Endothelial cell (in vitro differentiated cells): ENCODE results near the gene KRTAP4-1. TPM values are rescaled to one million over a fixed set of nuclear protein-coding genes. Genes with fewer than 3 reads are reported as not detected.
"Not testable (repeated sequence)": the region's sequence is repeated elsewhere in the genome, so short reads cannot be mapped to it uniquely, and the experiment has no call there.

Source experiments
- DNase-seq: peaks from one replicate; pipeline ENCODE4 v3.0.0; 2021; ENCODE audit warnings: low spot score
- H3K27ac Mint-ChIP-seq: one replicate; pipeline ENCODE4 v1.8.0; 2021; ENCODE audit warnings: mixed read lengths, inconsistent platforms; ENCODE audit not compliant: unreplicated experiment
- H3K27me3 Mint-ChIP-seq: one replicate; pipeline ENCODE4 v1.8.0; 2021; ENCODE audit warnings: mild to moderate bottlenecking, moderate library complexity, mixed read lengths, inconsistent platforms; ENCODE audit not compliant: unreplicated experiment
- H3K36me3 Mint-ChIP-seq: one replicate; pipeline ENCODE4 v1.8.0; 2021; ENCODE audit warnings: mild to moderate bottlenecking, low read depth, mixed read lengths, inconsistent platforms; ENCODE audit not compliant: unreplicated experiment
- H3K4me1 Mint-ChIP-seq: one replicate; pipeline ENCODE4 v1.8.0; 2021; ENCODE audit warnings: mild to moderate bottlenecking, mixed read lengths, inconsistent platforms; ENCODE audit not compliant: unreplicated experiment
- H3K4me3 Mint-ChIP-seq: one replicate; pipeline ENCODE4 v1.8.0; 2021; ENCODE audit warnings: mild to moderate bottlenecking, mixed read lengths, inconsistent platforms; ENCODE audit not compliant: unreplicated experiment
- H3K9me3 Mint-ChIP-seq: one replicate; pipeline ENCODE4 v1.8.0; 2021; ENCODE audit warnings: mixed read lengths, inconsistent platforms; ENCODE audit not compliant: unreplicated experiment
- CTCF ChIP-seq: fragments of 200-600 bp; sonication (generic); IDR thresholded peaks from one replicate; pipeline ENCODE4 v1.5.0; 2021; ENCODE audit warnings: antibody characterized with exemption; ENCODE audit not compliant: unreplicated experiment
- long read RNA-seq: library from polyadenylated mRNA; unstranded; transcript quantifications from one replicate; pipeline ENCODE4 v2.0.0, GENCODE V29; 2020; ENCODE audit not compliant: unreplicated experiment
- total RNA-seq: library from RNA; stranded (reverse); fragmentation: NEBNext Ultra II Directional; extraction: Animal tissue kit (Norgen Biotek cat#: 25700); gene quantifications from one replicate; pipeline ENCODE4 v1.2.1, GENCODE V29; 2021; ENCODE audit not compliant: unreplicated experiment

The KRTAP4-1 gene
- total RNA-seq, result not detected
- long read RNA-seq, result 0 reads

- Mint-ChIP-seq H3K27me3 (peaks cover 1% of the 10 kb centered on the region), H3K27ac (no peak within 1 kb of the TSS), H3K36me3 (no peaks in the 10 kb centered on the region), H3K4me3 (no peak within 1 kb of the TSS), H3K4me1 (no peaks in the 10 kb centered on the region), H3K9me3 (no peaks in the 10 kb centered on the region)
- TF ChIP-seq CTCF, result no peak
- DNase-seq, result no peak
These were observed at the start of gene KRTAP4-1 for GRCh38 chr17:41184480-41184961. Gene KRTAP4-1 (minus strand): TSS chr17:41184911. CDS start chr17:41184854, 57 bp downstream.

DNA sequence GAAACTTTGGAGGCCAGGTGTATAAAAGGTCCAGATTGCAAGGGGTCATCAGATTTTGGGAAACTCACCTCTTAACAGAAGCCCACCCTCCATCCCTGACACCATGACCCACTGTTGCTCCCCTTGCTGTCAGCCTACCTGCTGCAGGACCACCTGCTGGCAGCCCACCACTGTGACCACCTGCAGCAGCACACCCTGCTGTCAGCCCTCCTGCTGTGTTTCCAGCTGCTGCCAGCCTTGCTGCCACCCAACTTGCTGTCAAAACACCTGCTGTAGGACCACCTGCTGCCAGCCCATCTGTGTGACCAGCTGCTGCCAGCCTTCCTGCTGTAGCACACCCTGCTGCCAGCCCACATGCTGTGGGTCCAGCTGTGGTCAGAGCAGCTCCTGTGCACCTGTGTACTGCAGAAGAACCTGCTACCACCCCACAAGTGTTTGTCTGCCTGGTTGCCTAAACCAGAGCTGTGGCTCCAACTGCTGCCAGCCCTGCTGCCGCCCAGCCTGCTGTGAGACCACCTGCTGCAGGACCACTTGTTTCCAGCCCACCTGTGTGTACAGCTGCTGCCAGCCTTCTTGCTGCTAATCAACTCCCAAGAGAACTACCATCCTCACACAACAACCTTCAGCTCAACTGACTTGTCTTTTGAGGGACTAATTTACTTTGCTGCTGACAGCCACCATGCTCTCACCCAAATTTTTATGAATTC, 47.8 kb upstream of the KRTAP4-1 start, which contains the start of gene KRTAP9-3:
Gene KRTAP9-3 (plus strand): TSS at position 51 of the 707 bp plus-strand sequence. CDS start 53 bp downstream, at position 104.
- H3K4me1 Mint-ChIP-seq, H3K4me3 Mint-ChIP-seq, H3K36me3 Mint-ChIP-seq, DNase-seq, H3K9me3 Mint-ChIP-seq, H3K27ac Mint-ChIP-seq, H3K27me3 Mint-ChIP-seq: not testable (repeated sequence)

DNA sequence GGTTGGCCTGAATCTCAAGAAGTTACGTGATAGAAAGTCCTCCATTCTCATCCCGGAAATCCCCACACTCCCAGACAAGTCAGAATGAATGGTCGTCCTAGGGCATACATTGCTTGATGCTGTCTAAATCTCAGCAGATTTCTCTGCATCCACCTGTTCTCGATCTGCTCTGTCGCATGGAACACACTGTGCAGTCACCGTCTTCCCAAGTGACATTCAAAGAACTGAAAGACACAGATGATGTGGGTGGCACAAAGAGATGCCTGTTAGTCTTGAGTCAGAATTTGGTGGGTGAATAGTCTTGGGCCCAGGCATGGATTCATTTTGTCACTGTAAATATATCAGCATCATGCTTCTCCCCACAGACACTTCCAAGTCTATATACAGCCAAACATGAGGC, 47.0 kb upstream of the KRTAP4-1 start:
- peaks cover 3% of the 10 kb centered on the region for H3K27me3 Mint-ChIP-seq
- TF ChIP-seq CTCF, result no peak
- H3K4me1 Mint-ChIP-seq, result peaks cover 4% of the 10 kb centered on the region
- no peaks in the 10 kb centered on the region for H3K9me3 Mint-ChIP-seq
- H3K27ac Mint-ChIP-seq, result no peak overlapping the region
- no peak overlapping the region for H3K4me3 Mint-ChIP-seq
- DNase-seq, result no peak
- H3K36me3 Mint-ChIP-seq, result no peaks in the 10 kb centered on the region

DNA sequence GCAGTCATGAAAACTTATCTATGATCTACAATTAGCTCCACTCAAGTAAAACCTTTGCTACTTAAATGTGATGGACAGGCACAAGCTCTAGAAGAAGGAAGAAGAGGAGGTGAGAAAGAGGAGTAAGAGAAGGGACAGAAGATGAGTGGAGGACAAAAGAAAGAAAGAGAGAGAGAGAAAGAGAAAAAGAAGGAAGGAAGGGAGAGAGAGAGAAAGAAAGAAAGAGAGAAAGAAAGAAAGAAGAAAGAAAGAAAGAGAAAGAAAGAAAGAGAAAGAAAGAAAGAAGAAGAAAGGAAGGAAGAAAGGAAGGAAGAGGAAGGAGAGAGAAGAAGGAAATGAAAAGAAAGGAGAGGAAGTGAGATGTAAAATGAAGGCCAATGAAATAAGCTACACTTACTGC, 45.4 kb upstream of the KRTAP4-1 start:
- no peak for DNase-seq
- Mint-ChIP-seq H3K9me3 (no peaks in the 10 kb centered on the region), H3K4me3 (no peak overlapping the region), H3K27ac (no peak overlapping the region), H3K27me3 (peaks cover 3% of the 10 kb centered on the region), H3K4me1 (peaks cover 4% of the 10 kb centered on the region), H3K36me3 (no peaks in the 10 kb centered on the region)
- no peak for TF ChIP-seq CTCF

GRCh38 chr17:41226598-41227095, 41.9 kb upstream of the KRTAP4-1 start, which contains the start of gene KRTAP9-2:
Gene KRTAP9-2 (plus strand): TSS chr17:41226648. CDS start chr17:41226655, 7 bp downstream.
- not testable (repeated sequence) for H3K36me3 Mint-ChIP-seq, H3K27ac Mint-ChIP-seq, DNase-seq, H3K4me3 Mint-ChIP-seq, H3K27me3 Mint-ChIP-seq, H3K4me1 Mint-ChIP-seq, H3K9me3 Mint-ChIP-seq

DNA sequence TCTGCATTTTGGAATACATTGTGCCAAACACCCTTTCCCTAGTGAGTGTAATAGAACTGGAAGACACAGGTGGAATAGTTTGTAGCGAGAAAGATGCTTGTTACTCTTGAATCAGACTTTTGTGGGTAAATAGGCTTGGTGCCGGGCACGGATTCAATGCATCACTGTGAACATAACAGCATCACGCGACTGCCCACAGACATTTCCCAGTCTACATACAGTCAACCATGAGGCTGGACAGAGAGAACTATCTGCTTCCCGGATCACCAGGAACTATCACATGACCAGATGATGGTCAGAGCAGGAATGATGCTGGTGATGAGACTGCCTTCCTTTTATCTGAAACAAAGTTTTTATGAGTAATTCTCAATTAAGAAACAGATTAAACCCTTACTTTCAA, 41.3 kb upstream of the KRTAP4-1 start:
- Mint-ChIP-seq H3K4me1 (peaks cover 4% of the 10 kb centered on the region), H3K27ac (no peak overlapping the region), H3K9me3 (no peaks in the 10 kb centered on the region), H3K36me3 (no peaks in the 10 kb centered on the region), H3K27me3 (peaks cover 3% of the 10 kb centered on the region), H3K4me3 (no peak overlapping the region)
- no peak for DNase-seq
- no peak for TF ChIP-seq CTCF
